Adrenal gland (tissue), 5 donors: ENCODE data around the gene FOSL2.

Experiments used
- POLR2A ChIP-seq, 2 donors: fragments of 450-650 bp; IDR thresholded peaks; one replicate each; pipeline ENCODE4 v1.6.1; 2017; ENCODE audit warnings: antibody characterized with exemption in 2 of 2, mild to moderate bottlenecking in 2 of 2, moderate library complexity in 1 of 2
- TF ChIP-seq, protein P1 (sequence below), 6 experiments: fragments of 450-650 bp in 4 of 6; fragments of 200-600 bp in 2 of 6; sonication (generic) in 1 of 6; IDR thresholded peaks; 1 replicate in 5 of 6; 2 replicates in 1 of 6; pipeline versions ENCODE4 v1.5.1 to v1.8.0; 2016 to 2021; ENCODE audit warnings: antibody characterized with exemption in 6 of 6, mild to moderate bottlenecking in 2 of 6, moderate library complexity in 1 of 6
- donor health status: DM: no; HTN: no; CAD: no.

DNA sequence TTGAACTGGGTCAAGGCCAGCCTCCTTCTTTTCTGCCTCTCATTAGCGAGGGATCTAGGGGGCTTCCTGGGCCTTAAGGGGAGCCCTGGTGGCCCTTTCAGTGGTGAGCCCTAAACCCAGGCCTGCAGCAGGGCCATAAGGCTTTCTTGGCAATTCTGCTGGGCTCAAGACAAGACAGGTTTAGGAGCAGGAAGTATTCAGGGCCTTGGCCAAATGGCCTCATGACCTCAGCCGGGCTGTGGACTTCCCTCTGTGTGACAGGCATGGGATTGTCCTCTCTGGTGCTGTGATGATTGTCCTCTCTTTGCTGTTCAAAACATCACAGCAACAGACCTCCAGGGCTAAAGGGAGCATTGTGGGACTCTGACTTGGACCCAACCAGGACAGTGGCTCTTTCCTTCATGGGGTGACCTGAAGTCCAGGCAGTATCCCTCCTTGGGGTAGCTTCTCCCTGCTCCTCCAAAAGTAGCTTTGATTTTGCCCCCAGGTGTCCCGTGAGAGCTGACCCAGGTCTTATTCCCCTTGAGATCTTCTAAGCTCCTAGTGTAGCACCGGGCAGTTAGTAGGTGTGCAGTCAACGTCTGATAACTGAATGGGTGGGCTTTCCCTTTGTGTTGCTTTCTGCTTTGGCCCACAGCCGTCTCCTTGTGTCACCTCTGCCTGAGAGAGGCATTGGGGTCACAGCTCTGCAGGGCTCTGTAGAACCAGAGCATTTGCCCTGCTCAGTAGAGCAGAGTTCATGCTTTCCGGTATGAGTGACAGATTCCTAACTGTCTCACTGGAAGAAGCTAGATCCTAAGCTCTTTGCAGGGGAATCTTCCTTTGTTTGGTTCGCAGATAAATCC is 14.7 kb downstream of the FOSL2 start:
- TF ChIP-seq, protein P1, sequence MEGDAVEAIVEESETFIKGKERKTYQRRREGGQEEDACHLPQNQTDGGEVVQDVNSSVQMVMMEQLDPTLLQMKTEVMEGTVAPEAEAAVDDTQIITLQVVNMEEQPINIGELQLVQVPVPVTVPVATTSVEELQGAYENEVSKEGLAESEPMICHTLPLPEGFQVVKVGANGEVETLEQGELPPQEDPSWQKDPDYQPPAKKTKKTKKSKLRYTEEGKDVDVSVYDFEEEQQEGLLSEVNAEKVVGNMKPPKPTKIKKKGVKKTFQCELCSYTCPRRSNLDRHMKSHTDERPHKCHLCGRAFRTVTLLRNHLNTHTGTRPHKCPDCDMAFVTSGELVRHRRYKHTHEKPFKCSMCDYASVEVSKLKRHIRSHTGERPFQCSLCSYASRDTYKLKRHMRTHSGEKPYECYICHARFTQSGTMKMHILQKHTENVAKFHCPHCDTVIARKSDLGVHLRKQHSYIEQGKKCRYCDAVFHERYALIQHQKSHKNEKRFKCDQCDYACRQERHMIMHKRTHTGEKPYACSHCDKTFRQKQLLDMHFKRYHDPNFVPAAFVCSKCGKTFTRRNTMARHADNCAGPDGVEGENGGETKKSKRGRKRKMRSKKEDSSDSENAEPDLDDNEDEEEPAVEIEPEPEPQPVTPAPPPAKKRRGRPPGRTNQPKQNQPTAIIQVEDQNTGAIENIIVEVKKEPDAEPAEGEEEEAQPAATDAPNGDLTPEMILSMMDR (IDR thresholded peaks at IDR 0.05), result no peak
- no peak for TF ChIP-seq POLR2A (IDR thresholded peaks at IDR 0.05)
